Transverse colon (tissue), 4 donors: ENCODE results near the gene MCM8. TPM values are rescaled to one million over a fixed set of nuclear protein-coding genes. Genes with fewer than 3 reads are reported as not detected.

ENCODE experiments used
- DNase-seq: peaks from one replicate; pipeline ENCODE4 v3.0.0-alpha.2; 2019
- H3K27ac ChIP-seq, 4 donors: fragments of 200-600 bp; sonication (generic); 2 replicates each; pipeline ENCODE4 v1.5.1; 2016 to 2018; ENCODE audit warnings: inconsistent platforms in 4 of 4
- H3K27me3 ChIP-seq: fragments of 200-600 bp; sonication (generic); 2 replicates; pipeline ENCODE4 v1.5.1; 2017; ENCODE audit warnings: inconsistent platforms
- H3K36me3 ChIP-seq, 4 donors: fragments of 200-600 bp; sonication (generic); 2 replicates each; pipeline ENCODE4 v1.5.1; 2017 to 2019; ENCODE audit warnings: inconsistent platforms in 4 of 4
- H3K4me1 ChIP-seq, 4 donors: fragments of 200-600 bp; sonication (generic); 2 replicates each; pipeline ENCODE4 v1.5.1; 2017 to 2020; ENCODE audit warnings: inconsistent platforms in 4 of 4
- H3K4me3 ChIP-seq, 4 donors: fragments of 200-600 bp; sonication (generic); 1 replicate in 1 of 4; 2 replicates in 3 of 4; pipeline versions ENCODE4 v1.5.1 to v1.6.1; 2017 to 2019; ENCODE audit warnings: inconsistent platforms in 4 of 4
- H3K9me3 ChIP-seq, 2 donors: fragments of 200-600 bp; sonication (generic); 2 replicates each; pipeline ENCODE4 v1.5.1; 2017 to 2019; ENCODE audit warnings: inconsistent platforms in 2 of 2
- EP300 ChIP-seq: sonication (generic); formaldehyde crosslinking; IDR thresholded peaks from one replicate; pipeline ENCODE4 v1.6.1; 2017; ENCODE audit warnings: antibody characterized with exemption, low read depth
- POLR2A ChIP-seq: fragments of 450-650 bp; IDR thresholded peaks from one replicate; pipeline ENCODE4 v1.6.1; 2016; ENCODE audit warnings: antibody characterized with exemption, mild to moderate bottlenecking, moderate library complexity
- POLR2AphosphoS5 ChIP-seq, 3 donors: sonication (generic); formaldehyde crosslinking; IDR thresholded peaks; one replicate each; pipeline ENCODE4 v1.6.1; 2016; ENCODE audit warnings: antibody characterized with exemption in 3 of 3
- WGBS, 2 donors: methylation state at CpG; one replicate each; pipeline ENCODE4 v1.1.5; 2018; ENCODE audit warnings: low coverage in 1 of 2; 5-methylcytosine and 5-hydroxymethylcytosine counted together
- in situ Hi-C, 4 donors: fragments of 200-750 bp; cut with MboI; loops; one replicate each; pipeline versions ENCODE4 v1.15.0 to v1.15.1; 2017; ENCODE audit warnings: low sequenced_read_pairs in 3 of 4, low pct_ligation_motif_present in 1 of 4, low pct_unique_long_range_greater_than_20kb in 1 of 4
- intact Hi-C: fragments of 100-400 bp; cut with DNase I; formaldehyde crosslinking; loops from one replicate; pipeline ENCODE4 v1.15.1; 2023; ENCODE audit warnings: low total_unique reads
- total RNA-seq, 4 donors: library from RNA; depleted of rRNA; stranded (reverse); fragments of >200 nt; gene quantifications; one replicate each; pipeline ENCODE4 v1.1.0, GENCODE V29; 2016
- TF ChIP-seq, protein P1 (sequence below), 5 experiments: fragments of 200-600 bp in 3 of 5; fragments of 450-650 bp in 2 of 5; sonication (generic) in 3 of 5; IDR thresholded peaks; 1 replicate in 2 of 5; 2 replicates in 3 of 5; pipeline ENCODE4 v1.5.1; 2016 to 2017; ENCODE audit warnings: antibody characterized with exemption in 5 of 5, inconsistent platforms in 3 of 5, mild to moderate bottlenecking in 2 of 5, moderate library complexity in 1 of 5

The MCM8 gene
- total RNA-seq, 4 donors from 2014 or later = 2.6 to 8.6 (median 4.7) TPM

DNA sequence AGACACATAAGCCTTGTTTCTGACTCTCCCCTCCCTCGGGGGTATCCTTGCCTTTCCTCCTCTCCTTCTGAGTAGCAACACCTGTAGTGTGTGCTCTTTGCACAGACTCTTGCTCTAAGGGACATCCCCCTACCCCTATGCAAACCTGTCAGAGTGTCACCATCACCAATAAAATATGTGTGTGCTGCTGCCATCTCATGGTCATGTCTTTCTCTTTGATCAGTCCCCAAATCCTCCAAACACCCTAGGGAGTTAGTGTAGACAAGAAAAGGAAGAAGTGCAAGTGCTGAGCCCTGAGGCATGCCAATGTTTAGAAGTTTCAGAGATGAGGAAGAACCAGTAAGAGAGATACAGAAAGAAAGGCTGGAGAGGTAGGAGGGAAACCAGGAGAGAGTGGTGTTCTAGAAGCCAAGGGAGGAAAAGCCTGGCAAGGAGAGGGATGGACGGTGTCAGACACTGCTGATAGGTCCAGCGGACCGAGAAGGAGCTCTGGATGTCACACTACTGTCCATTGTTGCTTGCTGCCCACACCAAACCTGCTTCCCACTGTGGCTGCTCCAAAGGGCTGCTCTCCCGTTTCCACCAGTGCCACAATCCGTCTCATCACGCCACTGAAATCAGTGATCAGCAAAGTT is 16.5 kb upstream of the MCM8 start:
- Histone ChIP-seq H3K4me1 (no peaks in the 10 kb centered on the region), H3K9me3 (no peaks in the 10 kb centered on the region), H3K27ac (no peak overlapping the region), H3K4me3 (no peak overlapping the region), H3K36me3 (peaks cover 0 to 12% (median 4%) of the 10 kb centered on the region in 4 donors), H3K27me3 (peaks cover 4% of the 10 kb centered on the region)
- TF ChIP-seq POLR2AphosphoS5 (IDR thresholded peaks at IDR 0.05) (no peak), POLR2A (no peak), EP300 (no peak)
- TF ChIP-seq, protein P1, sequence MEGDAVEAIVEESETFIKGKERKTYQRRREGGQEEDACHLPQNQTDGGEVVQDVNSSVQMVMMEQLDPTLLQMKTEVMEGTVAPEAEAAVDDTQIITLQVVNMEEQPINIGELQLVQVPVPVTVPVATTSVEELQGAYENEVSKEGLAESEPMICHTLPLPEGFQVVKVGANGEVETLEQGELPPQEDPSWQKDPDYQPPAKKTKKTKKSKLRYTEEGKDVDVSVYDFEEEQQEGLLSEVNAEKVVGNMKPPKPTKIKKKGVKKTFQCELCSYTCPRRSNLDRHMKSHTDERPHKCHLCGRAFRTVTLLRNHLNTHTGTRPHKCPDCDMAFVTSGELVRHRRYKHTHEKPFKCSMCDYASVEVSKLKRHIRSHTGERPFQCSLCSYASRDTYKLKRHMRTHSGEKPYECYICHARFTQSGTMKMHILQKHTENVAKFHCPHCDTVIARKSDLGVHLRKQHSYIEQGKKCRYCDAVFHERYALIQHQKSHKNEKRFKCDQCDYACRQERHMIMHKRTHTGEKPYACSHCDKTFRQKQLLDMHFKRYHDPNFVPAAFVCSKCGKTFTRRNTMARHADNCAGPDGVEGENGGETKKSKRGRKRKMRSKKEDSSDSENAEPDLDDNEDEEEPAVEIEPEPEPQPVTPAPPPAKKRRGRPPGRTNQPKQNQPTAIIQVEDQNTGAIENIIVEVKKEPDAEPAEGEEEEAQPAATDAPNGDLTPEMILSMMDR (IDR thresholded peaks at IDR 0.05) = peak in 2 of 5 experiments; percentile 5 to 10
- in situ Hi-C loops (loop anchor here in 2 of 4 donors (25.0 kb wide), 2 partner anchors 372 to 397 kb away; no protein-coding TSS in a partner anchor), intact Hi-C loops (no loop called here)
- 67 to 73% methylated on average over 4 to 7 of the region's 7 CpGs for WGBS, 2 donors
- no peak for DNase-seq

DNA sequence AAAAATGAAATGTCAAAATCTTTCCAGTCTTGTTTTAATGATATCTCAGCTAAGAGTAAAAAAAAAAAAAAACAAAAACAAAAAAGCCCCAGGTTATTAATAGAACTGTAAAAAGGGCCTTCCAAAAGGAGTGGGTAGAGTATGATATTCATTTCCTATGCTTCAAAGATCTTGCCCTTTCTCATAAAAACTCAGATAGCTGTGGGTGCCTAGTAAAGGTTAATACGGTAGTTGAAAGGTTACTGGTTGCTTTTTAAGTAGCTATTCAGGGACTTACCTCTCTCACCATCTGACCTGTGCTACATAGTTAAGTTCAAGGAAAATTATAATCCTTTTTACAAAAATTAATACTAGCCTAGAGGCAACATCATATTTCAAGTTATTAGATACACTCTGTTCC is 15.1 kb upstream of the MCM8 start:
- Histone ChIP-seq H3K9me3 (no peaks in the 10 kb centered on the region), H3K4me1 (no peaks in the 10 kb centered on the region), H3K27me3 (peaks cover 4% of the 10 kb centered on the region), H3K36me3 (peaks cover 0 to 24% (median 5%) of the 10 kb centered on the region in 4 donors), H3K4me3 (no peak overlapping the region), H3K27ac (no peak overlapping the region)
- in situ Hi-C loops = loop anchor here in 2 of 4 donors (25.0 kb wide), 2 partner anchors 373 to 398 kb away; no protein-coding TSS in a partner anchor
- 60 to 89% methylated on average over 1 of the region's 1 CpG for WGBS, 2 donors
- DNase-seq = no peak
- TF ChIP-seq, protein P1 (IDR thresholded peaks at IDR 0.05) = no peak
- no peak for TF ChIP-seq POLR2A
- no peak for TF ChIP-seq POLR2AphosphoS5 (IDR thresholded peaks at IDR 0.05)
- no peak for TF ChIP-seq EP300
- intact Hi-C loops = no loop called here

DNA sequence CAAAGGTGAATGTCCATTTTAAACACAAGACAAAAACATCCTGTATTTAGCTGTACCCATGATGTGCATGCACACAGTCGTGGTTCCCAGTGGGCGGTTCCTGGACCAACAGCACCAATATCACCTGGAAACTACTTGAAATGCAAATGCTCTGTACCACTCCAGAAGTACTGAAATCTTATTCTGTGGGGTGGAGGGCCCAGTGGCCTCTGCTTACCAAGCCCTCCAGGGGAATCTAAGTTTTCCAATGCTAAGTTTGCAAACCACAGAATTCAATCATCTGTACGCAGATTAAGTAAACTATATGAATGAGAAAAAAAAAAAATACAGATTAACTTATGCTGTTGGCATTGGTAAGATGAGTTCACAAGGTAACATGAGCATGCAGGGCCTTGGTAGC is 14.2 kb upstream of the MCM8 start:
- DNase-seq = no peak
- Histone ChIP-seq H3K36me3 (peaks cover 0 to 32% (median 8%) of the 10 kb centered on the region in 4 donors), H3K27ac (no peak overlapping the region), H3K27me3 (peaks cover 2% of the 10 kb centered on the region), H3K9me3 (no peaks in the 10 kb centered on the region), H3K4me3 (no peak overlapping the region), H3K4me1 (no peaks in the 10 kb centered on the region)
- no peak for TF ChIP-seq POLR2A
- TF ChIP-seq EP300 = no peak
- no peak for TF ChIP-seq POLR2AphosphoS5 (IDR thresholded peaks at IDR 0.05)
- intact Hi-C loops (no loop called here), in situ Hi-C loops (loop anchor here in 2 of 4 donors (25.0 kb wide), 2 partner anchors 374 to 399 kb away; no protein-coding TSS in a partner anchor)
- 70 to 80% methylated on average over 2 to 3 of the region's 3 CpGs for WGBS, 2 donors

DNA sequence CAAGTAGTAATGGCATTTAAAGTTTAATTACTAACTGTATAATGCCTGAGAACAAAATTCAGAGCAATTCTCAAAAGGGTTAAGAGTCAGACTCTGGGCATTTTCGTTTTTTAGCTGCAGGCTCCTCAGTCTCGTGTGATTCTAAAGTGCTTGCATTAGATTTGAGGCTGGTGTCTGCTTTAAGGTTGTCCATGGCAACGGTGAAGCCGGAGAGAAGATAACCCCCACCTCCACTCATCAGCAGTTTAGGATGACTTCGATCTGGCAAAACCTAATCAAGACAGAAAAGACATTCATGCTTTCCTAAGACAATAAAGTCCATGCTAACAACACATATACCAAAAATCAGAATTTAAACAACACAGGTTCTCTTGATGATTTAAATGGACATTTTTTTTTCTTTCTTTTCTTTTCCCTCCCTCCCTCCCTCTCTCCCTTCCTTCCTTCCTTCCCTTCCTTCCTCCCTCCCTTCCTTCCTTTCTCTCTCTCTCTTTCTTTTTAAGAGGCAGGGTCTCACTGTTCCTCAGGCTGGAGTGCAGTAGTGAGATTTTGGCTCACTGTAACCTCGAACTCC is 11.9 kb upstream of the MCM8 start:
- WGBS, 2 donors = 74 to 89% methylated on average over 6 of the region's 6 CpGs
- peaks cover 0 to 54% (median 19%) of the 10 kb centered on the region in 4 donors for H3K36me3 ChIP-seq

More for the DNA sequence above, 11.9 kb upstream of the MCM8 start:
- no peak for DNase-seq
- Histone ChIP-seq H3K27me3 (no peaks in the 10 kb centered on the region), H3K4me1 (no peaks in the 10 kb centered on the region), H3K4me3 (no peak overlapping the region), H3K27ac (no peak overlapping the region), H3K9me3 (no peaks in the 10 kb centered on the region)
- intact Hi-C loops = no loop called here
- TF ChIP-seq POLR2AphosphoS5 (IDR thresholded peaks at IDR 0.05) (no peak), EP300 (no peak), POLR2A (no peak)
- TF ChIP-seq, protein P1 (IDR thresholded peaks at IDR 0.05) = no peak
- in situ Hi-C loops = loop anchor here in 2 of 4 donors (25.0 kb wide), 2 partner anchors 376 to 401 kb away; no protein-coding TSS in a partner anchor
